ENCODE measurements around the gene KRTAP5-1.
A peak's percentile ranks its signal among the peaks of the same experiment; 100 is the strongest.

Gene KRTAP5-1

GRCh38 chr11:1567052-1567720 is 17.9 kb downstream of the KRTAP5-1 start:
- H3K4me3 ChIP-seq (ENCODE audit: low read depth, low read length): no peak overlapping the region
- TF ChIP-seq CTCF (IDR thresholded peaks at IDR 0.05; ENCODE audit: low read depth, low read length, missing control alignments): no peak
- in situ Hi-C loops (cut with HindIII; ENCODE audit: low sequenced_read_pairs): no loop called here
- no peak for DNase-seq (ENCODE audit: low read depth)

DNA sequence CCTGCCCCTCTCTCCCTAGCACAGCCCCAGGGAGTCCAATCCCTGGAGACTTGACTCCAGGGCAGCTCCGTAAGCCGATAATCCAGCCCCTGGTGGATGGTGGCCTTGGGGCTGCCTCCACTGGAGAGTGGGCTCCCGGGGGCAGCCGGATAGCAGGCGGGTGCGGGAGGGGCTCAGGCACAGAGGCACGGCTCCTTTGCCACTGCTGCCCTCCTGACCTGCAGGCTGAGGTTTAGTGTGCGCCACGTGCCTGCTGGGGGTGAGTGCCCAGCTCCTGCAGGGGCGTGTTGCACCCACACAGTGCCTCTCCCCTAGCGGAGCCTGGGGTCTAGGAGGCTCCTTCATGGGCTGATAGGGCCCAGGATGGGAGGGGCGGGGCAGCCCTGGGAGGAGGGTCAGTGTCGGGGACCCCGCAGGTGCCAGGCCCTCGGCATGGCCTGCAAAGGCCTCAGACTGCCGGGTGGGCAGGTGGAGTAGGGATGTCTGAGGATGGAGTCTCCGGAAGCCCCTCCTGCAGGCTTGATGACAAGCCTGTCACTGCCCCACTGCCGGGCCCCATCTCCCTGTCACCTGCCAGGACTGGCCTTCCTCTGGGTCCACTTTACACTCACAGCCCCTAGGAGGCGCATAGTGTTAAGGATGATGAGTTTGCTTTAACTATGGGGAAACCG is 18.6 kb downstream of the KRTAP5-1 start:
- in situ Hi-C loops (cut with HindIII; ENCODE audit: low sequenced_read_pairs): no loop called here
- H3K4me3 ChIP-seq (ENCODE audit: low read depth, low read length): no peak overlapping the region
- TF ChIP-seq CTCF (IDR thresholded peaks at IDR 0.05; ENCODE audit: low read depth, low read length, missing control alignments): peak; percentile 21
- no peak for DNase-seq (ENCODE audit: low read depth)

GRCh38 chr11:1565904-1566247 is 19.2 kb downstream of the KRTAP5-1 start:
- DNase-seq (ENCODE audit: low read depth): no peak
- no peak for TF ChIP-seq CTCF (IDR thresholded peaks at IDR 0.05; ENCODE audit: low read depth, low read length, missing control alignments)
- in situ Hi-C loops (cut with HindIII; ENCODE audit: low sequenced_read_pairs): no loop called here
- no peak overlapping the region for H3K4me3 ChIP-seq (ENCODE audit: low read depth, low read length)

DNA sequence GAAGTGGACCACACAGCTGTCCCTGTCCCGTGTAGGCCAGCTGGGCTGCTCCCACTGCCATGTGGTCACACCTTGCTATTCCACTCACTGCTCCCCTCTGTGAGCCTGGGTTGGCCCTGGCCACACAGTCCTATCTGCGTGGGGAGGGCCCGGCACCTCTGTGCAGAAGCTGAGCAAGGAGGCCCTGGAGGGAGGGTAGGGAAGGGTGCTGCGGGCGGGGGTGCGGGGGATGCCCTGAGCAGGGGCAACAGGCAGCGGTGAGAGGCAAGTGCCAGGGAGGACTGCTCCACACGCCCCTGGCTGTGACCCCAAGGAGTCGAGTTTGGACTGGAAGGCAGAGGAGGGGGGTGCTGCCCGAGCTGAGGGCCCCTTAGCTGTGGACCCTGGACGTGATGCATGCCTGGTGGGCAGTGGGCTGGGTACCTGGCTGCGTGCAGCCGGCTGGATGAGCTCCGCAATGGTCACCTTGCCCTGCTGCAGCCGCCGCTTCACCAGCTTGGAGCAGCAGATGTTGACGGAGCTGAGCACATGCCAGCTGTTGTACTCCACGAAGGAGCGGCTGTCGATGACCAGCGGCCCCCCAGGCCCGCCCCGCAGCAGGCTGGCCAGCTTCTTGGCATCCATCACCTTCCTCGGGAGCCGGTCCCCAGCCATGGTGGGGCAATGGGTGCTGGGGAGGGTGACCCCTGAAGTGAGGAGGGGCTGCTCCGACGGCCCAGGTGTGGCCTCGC is 19.7 kb downstream of the KRTAP5-1 start:
- no peak for DNase-seq (ENCODE audit: low read depth)
- no peak overlapping the region for H3K4me3 ChIP-seq (ENCODE audit: low read depth, low read length)
- TF ChIP-seq CTCF (IDR thresholded peaks at IDR 0.05; ENCODE audit: low read depth, low read length, missing control alignments): no peak
- in situ Hi-C loops (cut with HindIII; ENCODE audit: low sequenced_read_pairs): no loop called here

DNA sequence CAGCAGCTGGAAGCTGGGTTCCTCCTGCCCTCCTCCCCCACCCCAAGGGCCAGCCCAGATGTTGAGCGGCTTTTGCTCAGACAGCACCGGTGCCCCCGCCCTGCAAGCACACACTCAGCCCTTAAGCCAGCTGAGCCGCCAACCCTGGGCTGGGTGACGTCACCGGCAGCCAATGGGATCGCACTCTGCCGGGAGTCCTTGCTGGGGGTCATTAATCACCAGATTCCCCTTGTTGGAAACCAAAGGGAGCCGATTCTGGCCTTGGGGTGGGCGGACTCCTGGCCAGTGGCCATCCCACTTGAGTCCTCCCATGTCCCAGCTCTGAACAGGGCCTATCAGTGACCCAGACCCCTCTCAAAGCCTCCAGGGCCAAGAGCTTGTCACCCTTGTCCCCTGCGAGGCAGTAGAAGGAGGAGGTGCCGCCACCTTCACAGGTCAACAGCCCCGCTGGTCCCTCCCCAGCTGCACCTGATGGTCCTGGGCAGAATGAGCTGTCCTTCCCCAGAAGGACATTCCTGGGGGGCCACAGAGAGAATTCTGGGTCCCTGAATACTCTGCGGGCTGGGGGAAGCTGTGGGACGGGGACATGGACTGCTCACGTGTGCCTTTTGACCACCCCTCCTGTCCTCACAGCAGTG is 20.4 kb downstream of the KRTAP5-1 start:
- H3K4me3 ChIP-seq (ENCODE audit: low read depth, low read length): no peak overlapping the region
- in situ Hi-C loops (cut with HindIII; ENCODE audit: low sequenced_read_pairs): no loop called here
- DNase-seq (ENCODE audit: low read depth): peak; percentile 49
- TF ChIP-seq CTCF (IDR thresholded peaks at IDR 0.05; ENCODE audit: low read depth, low read length, missing control alignments): no peak

DNA sequence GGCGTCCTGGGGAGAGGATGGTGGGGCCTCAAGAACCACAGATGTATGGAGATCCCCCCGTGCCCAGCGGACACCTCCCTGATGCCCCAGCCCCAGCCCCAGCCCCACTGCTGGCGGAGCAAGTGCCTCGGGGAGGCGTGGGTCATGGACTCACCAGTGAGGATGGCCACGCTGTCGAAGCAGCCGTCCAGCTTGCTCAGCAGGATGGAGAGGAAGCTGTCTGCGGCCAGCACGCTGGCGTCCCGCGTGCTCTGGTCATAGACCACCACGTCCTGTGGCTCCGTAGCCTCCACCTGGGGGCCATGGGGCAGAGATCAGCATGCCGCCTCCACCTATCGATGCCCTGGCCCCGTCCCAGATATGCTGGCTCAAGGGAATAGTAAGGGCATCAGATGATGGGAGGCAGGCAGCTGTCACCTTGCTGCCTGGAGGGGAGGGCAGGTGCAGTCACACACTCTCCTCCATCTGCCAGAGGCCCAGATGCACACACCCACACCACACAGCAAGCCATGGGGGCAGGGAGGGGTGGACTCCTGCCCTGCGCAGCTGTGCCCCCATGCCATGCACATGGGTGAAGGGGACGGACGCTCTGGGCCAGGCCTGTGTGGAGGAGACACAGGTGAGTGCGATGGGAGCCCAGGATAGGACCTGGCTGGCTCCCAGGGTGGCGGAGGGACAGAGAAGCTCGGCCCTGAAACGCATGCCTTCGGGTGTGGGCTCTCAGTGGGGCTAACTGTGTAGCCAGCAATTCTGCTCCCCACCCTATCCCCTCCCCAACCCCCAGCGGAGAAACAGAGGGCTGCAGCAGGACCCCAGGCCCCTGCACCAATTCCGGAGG is 21.2 kb downstream of the KRTAP5-1 start:
- no peak overlapping the region for H3K4me3 ChIP-seq (ENCODE audit: low read depth, low read length)
- TF ChIP-seq CTCF (IDR thresholded peaks at IDR 0.05; ENCODE audit: low read depth, low read length, missing control alignments): no peak
- in situ Hi-C loops (cut with HindIII; ENCODE audit: low sequenced_read_pairs): no loop called here
- DNase-seq (ENCODE audit: low read depth): no peak
